GM06990 (cell line): ENCODE measurements around the gene CPN1.
A peak's percentile ranks its signal among the peaks of the same experiment; 100 is the strongest.

Experiments used
- DNase-seq: peaks from one replicate; pipeline ENCODE4 v3.0.0-alpha.2; 2011; ENCODE audit not compliant: insufficient read length; ENCODE audit errors: extremely low read depth
- H3K27me3 ChIP-seq: replicated peaks from 2 replicates; pipeline ENCODE4 v1.6.0; 2011; ENCODE audit warnings: low read length; ENCODE audit not compliant: control insufficient read depth, insufficient read depth
- H3K36me3 ChIP-seq: 2 replicates; pipeline ENCODE4 v1.5.1; 2011; ENCODE audit warnings: low read length; ENCODE audit not compliant: control insufficient read depth, insufficient read depth
- H3K4me3 ChIP-seq: replicated peaks from 2 replicates; pipeline ENCODE4 v1.5.1; 2011; ENCODE audit warnings: low read depth, mild to moderate bottlenecking, control low read depth, low read length
- TF ChIP-seq, protein P1 (sequence below): IDR thresholded peaks from 2 replicates; pipeline ENCODE4 v1.5.1; 2011; ENCODE audit warnings: low read length, control low read depth, mild to moderate bottlenecking, inconsistent platforms; ENCODE audit not compliant: insufficient read depth, poor library complexity, severe bottlenecking

Gene CPN1

GRCh38 chr10:100006243-100006886 lies 75.3 kb downstream of the CPN1 start:
- peak; percentile 59 for DNase-seq
- TF ChIP-seq, protein P1, sequence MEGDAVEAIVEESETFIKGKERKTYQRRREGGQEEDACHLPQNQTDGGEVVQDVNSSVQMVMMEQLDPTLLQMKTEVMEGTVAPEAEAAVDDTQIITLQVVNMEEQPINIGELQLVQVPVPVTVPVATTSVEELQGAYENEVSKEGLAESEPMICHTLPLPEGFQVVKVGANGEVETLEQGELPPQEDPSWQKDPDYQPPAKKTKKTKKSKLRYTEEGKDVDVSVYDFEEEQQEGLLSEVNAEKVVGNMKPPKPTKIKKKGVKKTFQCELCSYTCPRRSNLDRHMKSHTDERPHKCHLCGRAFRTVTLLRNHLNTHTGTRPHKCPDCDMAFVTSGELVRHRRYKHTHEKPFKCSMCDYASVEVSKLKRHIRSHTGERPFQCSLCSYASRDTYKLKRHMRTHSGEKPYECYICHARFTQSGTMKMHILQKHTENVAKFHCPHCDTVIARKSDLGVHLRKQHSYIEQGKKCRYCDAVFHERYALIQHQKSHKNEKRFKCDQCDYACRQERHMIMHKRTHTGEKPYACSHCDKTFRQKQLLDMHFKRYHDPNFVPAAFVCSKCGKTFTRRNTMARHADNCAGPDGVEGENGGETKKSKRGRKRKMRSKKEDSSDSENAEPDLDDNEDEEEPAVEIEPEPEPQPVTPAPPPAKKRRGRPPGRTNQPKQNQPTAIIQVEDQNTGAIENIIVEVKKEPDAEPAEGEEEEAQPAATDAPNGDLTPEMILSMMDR = no peak
- Histone ChIP-seq H3K36me3 (0 out of 2 replicates have a peak, but pooled peaks cover 1% of the 10 kb centered on the region), H3K4me3 (peak overlapping the region; percentile 99), H3K27me3 (no peaks in the 10 kb centered on the region)

DNA sequence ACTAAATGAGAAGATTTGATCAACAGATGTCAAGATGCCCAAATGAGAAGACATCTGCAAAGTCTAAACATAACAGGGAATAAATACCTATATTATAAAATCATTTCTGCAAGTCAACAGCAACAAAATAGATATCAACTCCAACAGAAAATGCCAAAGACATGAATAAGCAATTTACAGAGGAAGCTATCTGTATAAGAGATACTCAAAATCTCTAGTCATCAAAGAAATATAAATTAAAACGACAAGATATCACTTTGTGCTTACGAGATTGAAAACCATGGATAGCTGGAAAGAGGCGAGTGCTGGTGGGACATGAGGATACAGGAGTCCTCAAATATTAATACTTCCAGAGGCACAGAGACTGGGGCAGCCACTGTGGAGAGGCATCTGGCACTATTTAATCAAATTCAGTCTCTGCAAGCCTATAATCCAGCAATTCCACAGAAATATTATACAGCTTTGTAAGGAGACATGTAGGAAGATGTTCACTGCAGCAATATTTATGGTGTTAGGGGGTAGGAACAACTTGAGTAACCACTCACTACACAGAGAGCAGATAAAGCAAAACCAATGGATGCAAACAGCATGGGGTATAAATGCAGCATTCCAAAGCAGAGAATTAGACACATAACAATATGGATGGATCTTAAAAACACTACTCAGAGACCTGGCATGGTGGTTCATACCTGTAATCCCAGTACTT lies 76.7 kb downstream of the CPN1 start:
- DNase-seq = no peak
- TF ChIP-seq, protein P1 = no peak
- Histone ChIP-seq H3K4me3 (no peak overlapping the region), H3K27me3 (no peaks in the 10 kb centered on the region), H3K36me3 (peaks cover 6% of the 10 kb centered on the region)

DNA sequence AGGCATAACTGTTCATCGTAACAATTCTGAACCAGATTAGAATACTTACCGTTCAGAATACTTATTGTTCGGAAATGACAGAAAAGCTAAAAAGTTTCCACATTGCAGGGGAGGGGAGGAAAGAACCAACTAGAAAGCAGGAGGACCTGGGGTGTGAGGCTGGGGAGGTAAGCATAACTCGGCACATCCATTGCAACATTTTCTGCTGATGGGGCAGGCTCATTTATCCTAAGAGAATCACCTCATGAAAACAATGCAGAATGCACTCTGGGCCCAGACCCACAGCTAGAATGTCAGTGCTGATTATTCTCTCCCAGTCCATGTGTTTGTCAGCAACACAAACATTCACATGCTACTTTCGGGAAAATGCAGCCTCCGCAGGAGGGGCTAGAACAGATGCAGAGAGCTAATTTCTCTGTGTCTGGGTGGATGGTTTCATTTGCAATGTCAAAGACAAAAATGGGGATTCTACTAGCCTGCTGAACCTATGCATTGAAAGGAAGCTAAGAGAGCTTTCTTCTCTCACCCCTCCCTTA lies 81.5 kb downstream of the CPN1 start:
- TF ChIP-seq, protein P1 = no peak
- H3K27me3 ChIP-seq = no peaks in the 10 kb centered on the region
- no peak for DNase-seq
- peaks cover 7% of the 10 kb centered on the region for H3K36me3 ChIP-seq
- H3K4me3 ChIP-seq = no peak overlapping the region

GRCh38 chr10:99999319-100000108 lies 82.2 kb downstream of the CPN1 start:
- no peak for DNase-seq
- Histone ChIP-seq H3K36me3 (peaks cover 9% of the 10 kb centered on the region), H3K27me3 (no peaks in the 10 kb centered on the region), H3K4me3 (no peak overlapping the region)
- TF ChIP-seq, protein P1 = no peak

DNA sequence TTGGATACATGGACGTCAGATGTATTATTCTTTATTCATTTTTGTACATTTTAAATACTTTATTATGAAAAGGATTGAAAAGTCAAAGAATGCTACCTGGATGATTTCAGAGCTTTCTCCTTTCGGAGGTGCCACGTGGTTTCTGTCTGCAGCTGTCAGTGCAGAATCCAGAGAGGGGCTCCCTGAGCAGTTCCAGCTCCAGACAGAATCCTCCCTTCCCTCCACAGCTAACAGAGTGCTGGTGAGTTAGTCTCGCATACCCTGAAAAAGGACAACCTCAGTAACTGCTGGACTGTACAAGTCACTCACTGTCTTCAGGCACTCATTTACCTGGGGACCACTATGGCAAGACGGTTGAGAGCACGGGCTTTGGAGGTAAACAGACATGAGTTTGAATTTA lies 82.8 kb downstream of the CPN1 start:
- no peak for DNase-seq
- TF ChIP-seq, protein P1 = no peak
- Histone ChIP-seq H3K27me3 (no peaks in the 10 kb centered on the region), H3K4me3 (no peak overlapping the region), H3K36me3 (peaks cover 9% of the 10 kb centered on the region)
